ENCODE data around the gene CD320.

The CD320 gene

GRCh38 chr19:8340341-8341096 lies 32.4 kb upstream of the CD320 start:
- no peak for DNase-seq (ENCODE audit: insufficient read length)
- no peak for FAIRE-seq

GRCh38 chr19:8338835-8339234 lies 30.7 kb upstream of the CD320 start:
- DNase-seq (ENCODE audit: insufficient read length), result no peak
- TF ChIP-seq TAF1 (IDR thresholded peaks at IDR 0.05; ENCODE audit: borderline replicate concordance, low read depth, low read length), result no peak
- no peak for TF ChIP-seq POLR2A (IDR thresholded peaks at IDR 0.05; ENCODE audit: low read depth, low read length)
- TF ChIP-seq POLR2AphosphoS5 (IDR thresholded peaks at IDR 0.05; ENCODE audit: low read depth, low read length), result no peak
- FAIRE-seq, result no peak

More at GRCh38 chr19:8340341-8341096, 32.4 kb upstream of the CD320 start:
- TF ChIP-seq POLR2A (IDR thresholded peaks at IDR 0.05; ENCODE audit: low read depth, low read length), result no peak
- no peak for TF ChIP-seq TAF1 (IDR thresholded peaks at IDR 0.05; ENCODE audit: borderline replicate concordance, low read depth, low read length)
- TF ChIP-seq POLR2AphosphoS5 (IDR thresholded peaks at IDR 0.05; ENCODE audit: low read depth, low read length), result no peak

- no peak for TF ChIP-seq POLR2A (IDR thresholded peaks at IDR 0.05; ENCODE audit: low read depth, low read length)
- no peak for TF ChIP-seq TAF1 (IDR thresholded peaks at IDR 0.05; ENCODE audit: borderline replicate concordance, low read depth, low read length)
- no peak for TF ChIP-seq POLR2AphosphoS5 (IDR thresholded peaks at IDR 0.05; ENCODE audit: low read depth, low read length)
- FAIRE-seq, result no peak
- DNase-seq (ENCODE audit: insufficient read length), result no peak
Observed at GRCh38 chr19:8337728-8338127, 29.6 kb upstream of the CD320 start.

GRCh38 chr19:8336660-8337059 lies 28.5 kb upstream of the CD320 start:
- FAIRE-seq (no peak), DNase-seq (ENCODE audit: insufficient read length) (no peak)
- TF ChIP-seq TAF1 (IDR thresholded peaks at IDR 0.05; ENCODE audit: borderline replicate concordance, low read depth, low read length), result no peak
- TF ChIP-seq POLR2AphosphoS5 (IDR thresholded peaks at IDR 0.05; ENCODE audit: low read depth, low read length), result no peak
- no peak for TF ChIP-seq POLR2A (IDR thresholded peaks at IDR 0.05; ENCODE audit: low read depth, low read length)

GRCh38 chr19:8336072-8336569 lies 28.0 kb upstream of the CD320 start:
- no peak for FAIRE-seq
- TF ChIP-seq POLR2AphosphoS5 (IDR thresholded peaks at IDR 0.05; ENCODE audit: low read depth, low read length) (no peak), POLR2A (IDR thresholded peaks at IDR 0.05; ENCODE audit: low read depth, low read length) (no peak), TAF1 (IDR thresholded peaks at IDR 0.05; ENCODE audit: borderline replicate concordance, low read depth, low read length) (no peak)
- no peak for DNase-seq (ENCODE audit: insufficient read length)

GRCh38 chr19:8335343-8336071 lies 27.3 kb upstream of the CD320 start:
- TF ChIP-seq POLR2A (IDR thresholded peaks at IDR 0.05; ENCODE audit: low read depth, low read length), result no peak
- TF ChIP-seq TAF1 (IDR thresholded peaks at IDR 0.05; ENCODE audit: borderline replicate concordance, low read depth, low read length), result no peak
- TF ChIP-seq POLR2AphosphoS5 (IDR thresholded peaks at IDR 0.05; ENCODE audit: low read depth, low read length), result no peak
- FAIRE-seq (no peak), DNase-seq (ENCODE audit: insufficient read length) (no peak)

GRCh38 chr19:8334458-8335342 lies 26.5 kb upstream of the CD320 start:
- no peak for TF ChIP-seq POLR2AphosphoS5 (IDR thresholded peaks at IDR 0.05; ENCODE audit: low read depth, low read length)
- TF ChIP-seq POLR2A (IDR thresholded peaks at IDR 0.05; ENCODE audit: low read depth, low read length), result no peak
- TF ChIP-seq TAF1 (IDR thresholded peaks at IDR 0.05; ENCODE audit: borderline replicate concordance, low read depth, low read length), result no peak
- FAIRE-seq (no peak), DNase-seq (ENCODE audit: insufficient read length) (peak; percentile 64)

- no peak for FAIRE-seq
Observed at GRCh38 chr19:8333767-8334457, 25.8 kb upstream of the CD320 start.

GRCh38 chr19:8332976-8333766 lies 25.0 kb upstream of the CD320 start:
- DNase-seq (ENCODE audit: insufficient read length) (no peak), FAIRE-seq (no peak)
- TF ChIP-seq POLR2AphosphoS5 (IDR thresholded peaks at IDR 0.05; ENCODE audit: low read depth, low read length) (no peak), TAF1 (IDR thresholded peaks at IDR 0.05; ENCODE audit: borderline replicate concordance, low read depth, low read length) (no peak), POLR2A (IDR thresholded peaks at IDR 0.05; ENCODE audit: low read depth, low read length) (no peak)

More at GRCh38 chr19:8333767-8334457, 25.8 kb upstream of the CD320 start:
- DNase-seq (ENCODE audit: insufficient read length), result no peak
- TF ChIP-seq TAF1 (IDR thresholded peaks at IDR 0.05; ENCODE audit: borderline replicate concordance, low read depth, low read length) (no peak), POLR2AphosphoS5 (IDR thresholded peaks at IDR 0.05; ENCODE audit: low read depth, low read length) (no peak), POLR2A (IDR thresholded peaks at IDR 0.05; ENCODE audit: low read depth, low read length) (no peak)
